ENCODE results near the gene MMP11. TPM values are rescaled to one million over a fixed set of nuclear protein-coding genes. Genes with fewer than 3 reads are reported as not detected.

MMP11 gene
- total and polyA plus RNA-seq, 4 donors: 0.33 to 33.7 (median 0.61) TPM

DNA sequence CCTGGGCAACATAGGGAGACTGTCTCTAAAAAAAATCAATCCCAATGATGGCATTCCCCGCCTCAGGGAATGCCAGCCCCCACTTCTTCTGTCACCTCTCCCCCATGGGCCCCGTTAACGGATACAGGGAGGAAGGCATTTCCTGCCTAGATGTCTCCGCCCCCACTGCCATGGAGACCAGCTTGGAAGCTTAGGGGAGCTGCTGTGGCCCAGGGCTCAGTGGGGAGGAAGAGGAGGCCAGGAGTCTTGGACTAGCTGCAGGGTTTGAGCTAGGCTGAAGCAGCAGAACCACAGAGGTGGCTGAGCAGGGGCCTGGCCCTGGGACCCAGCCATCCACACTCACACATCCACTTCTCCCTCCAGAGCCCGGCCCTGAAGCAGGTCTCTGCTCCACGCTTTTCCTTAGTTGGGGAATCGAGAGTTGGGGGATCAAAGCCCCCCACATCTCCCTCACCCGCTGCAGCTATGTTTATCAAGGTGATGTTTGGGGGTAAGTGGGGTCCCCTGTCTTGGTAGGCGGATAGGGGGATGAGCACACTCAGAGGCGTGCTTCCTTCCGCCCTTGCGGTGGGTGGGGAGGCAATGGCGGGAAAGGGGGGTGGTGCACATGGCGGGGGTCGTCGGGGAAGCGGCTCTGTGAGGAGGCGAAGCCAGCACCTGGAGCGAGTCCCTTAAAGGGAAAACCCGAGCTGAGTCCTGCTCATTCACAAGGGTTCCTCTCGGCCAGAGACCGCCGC lies 9.6 kb upstream of the MMP11 start, which contains the start of gene C22orf15:
Gene C22orf15 (plus strand): TSS at position 149 of the 737 bp plus-strand sequence. CDS start 317 bp downstream, at position 466.
- no peak within 1 kb of the TSS for H3K9ac ChIP-seq (ENCODE audit: low read depth in 1 of 2, low read length in 2 of 2)
- H3K27ac ChIP-seq (ENCODE audit: low read depth in 1 of 2, low read length in 2 of 2): no peak within 1 kb of the TSS
- 64% methylated on average over 23 of the region's 23 CpGs for WGBS
- H3K27me3 ChIP-seq (ENCODE audit: control insufficient read depth in 4 of 4, insufficient read depth in 4 of 4, low read length in 3 of 4): no peaks in the 10 kb centered on the region
- TF ChIP-seq, protein P1, sequence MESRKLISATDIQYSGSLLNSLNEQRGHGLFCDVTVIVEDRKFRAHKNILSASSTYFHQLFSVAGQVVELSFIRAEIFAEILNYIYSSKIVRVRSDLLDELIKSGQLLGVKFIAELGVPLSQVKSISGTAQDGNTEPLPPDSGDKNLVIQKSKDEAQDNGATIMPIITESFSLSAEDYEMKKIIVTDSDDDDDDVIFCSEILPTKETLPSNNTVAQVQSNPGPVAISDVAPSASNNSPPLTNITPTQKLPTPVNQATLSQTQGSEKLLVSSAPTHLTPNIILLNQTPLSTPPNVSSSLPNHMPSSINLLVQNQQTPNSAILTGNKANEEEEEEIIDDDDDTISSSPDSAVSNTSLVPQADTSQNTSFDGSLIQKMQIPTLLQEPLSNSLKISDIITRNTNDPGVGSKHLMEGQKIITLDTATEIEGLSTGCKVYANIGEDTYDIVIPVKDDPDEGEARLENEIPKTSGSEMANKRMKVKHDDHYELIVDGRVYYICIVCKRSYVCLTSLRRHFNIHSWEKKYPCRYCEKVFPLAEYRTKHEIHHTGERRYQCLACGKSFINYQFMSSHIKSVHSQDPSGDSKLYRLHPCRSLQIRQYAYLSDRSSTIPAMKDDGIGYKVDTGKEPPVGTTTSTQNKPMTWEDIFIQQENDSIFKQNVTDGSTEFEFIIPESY (IDR thresholded peaks at IDR 0.05): no peak
- TF ChIP-seq, protein P2, sequence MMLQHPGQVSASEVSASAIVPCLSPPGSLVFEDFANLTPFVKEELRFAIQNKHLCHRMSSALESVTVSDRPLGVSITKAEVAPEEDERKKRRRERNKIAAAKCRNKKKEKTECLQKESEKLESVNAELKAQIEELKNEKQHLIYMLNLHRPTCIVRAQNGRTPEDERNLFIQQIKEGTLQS (IDR thresholded peaks at IDR 0.05): no peak
- TF ChIP-seq HNF4G (IDR thresholded peaks at IDR 0.05): no peak
- no peak for TF ChIP-seq FOXA2 (IDR thresholded peaks at IDR 0.05)
- TF ChIP-seq, protein P3, sequence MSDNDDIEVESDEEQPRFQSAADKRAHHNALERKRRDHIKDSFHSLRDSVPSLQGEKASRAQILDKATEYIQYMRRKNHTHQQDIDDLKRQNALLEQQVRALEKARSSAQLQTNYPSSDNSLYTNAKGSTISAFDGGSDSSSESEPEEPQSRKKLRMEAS (IDR thresholded peaks at IDR 0.05): no peak
- peaks cover 16 to 38% (median 30%) of the 10 kb centered on the region in 4 donors for H3K4me1 ChIP-seq (ENCODE audit: control insufficient read depth in 4 of 4, insufficient read depth in 4 of 4, low read length in 3 of 4)
- DNase-seq (ENCODE audit: low spot score): no peak
- peaks cover 0 to 6% (median 4%) of the 10 kb centered on the region in 4 donors for H3K36me3 ChIP-seq (ENCODE audit: control insufficient read depth in 4 of 4, insufficient read depth in 3 of 4, low read depth in 1 of 4, low read length in 3 of 4)
- H3K9me3 ChIP-seq (ENCODE audit: control insufficient read depth in 4 of 4, low read length in 3 of 4): no peaks in the 10 kb centered on the region
- H3K4me3 ChIP-seq (ENCODE audit: low read depth in 1 of 3, low read length in 3 of 3): peak within 1 kb of the TSS in 1 of 3 donors; percentile 4

DNA sequence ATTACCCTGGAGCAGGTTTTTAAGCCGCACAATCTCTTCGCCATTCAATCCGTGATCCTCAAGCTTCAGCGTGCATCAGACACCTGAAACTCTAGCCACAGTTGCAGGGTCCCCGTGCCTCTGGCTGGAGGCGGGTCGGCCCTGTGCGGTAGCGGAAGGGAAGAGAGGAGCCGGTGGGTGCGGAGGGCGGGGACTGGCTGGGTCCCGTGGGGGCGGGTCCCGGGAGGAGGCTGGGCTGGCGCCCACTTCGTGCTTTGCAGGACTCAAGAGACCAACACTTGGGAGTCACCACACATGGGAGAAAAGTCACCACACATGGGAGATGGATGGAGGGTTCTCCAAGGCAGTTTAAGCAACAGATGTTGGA lies 9.1 kb upstream of the MMP11 start:
- Histone ChIP-seq H3K9ac (ENCODE audit: low read depth in 1 of 2, low read length in 2 of 2) (no peak overlapping the region), H3K4me1 (ENCODE audit: control insufficient read depth in 4 of 4, insufficient read depth in 4 of 4, low read length in 3 of 4) (peaks cover 16 to 44% (median 32%) of the 10 kb centered on the region in 4 donors), H3K9me3 (ENCODE audit: control insufficient read depth in 4 of 4, low read length in 3 of 4) (no peaks in the 10 kb centered on the region), H3K27ac (ENCODE audit: low read depth in 1 of 2, low read length in 2 of 2) (no peak overlapping the region), H3K4me3 (ENCODE audit: low read depth in 1 of 3, low read length in 3 of 3) (peak overlapping the region in 1 of 3 donors; percentile 4), H3K27me3 (ENCODE audit: control insufficient read depth in 4 of 4, insufficient read depth in 4 of 4, low read length in 3 of 4) (no peaks in the 10 kb centered on the region), H3K36me3 (ENCODE audit: control insufficient read depth in 4 of 4, insufficient read depth in 3 of 4, low read depth in 1 of 4, low read length in 3 of 4) (peaks cover 0 to 6% (median 4%) of the 10 kb centered on the region in 4 donors)
- DNase-seq (ENCODE audit: low spot score): no peak
- WGBS: 68% methylated on average over 17 of the region's 17 CpGs
- TF ChIP-seq GABPA (IDR thresholded peaks at IDR 0.05 in 1 of 2, conservative IDR thresholded peaks at IDR 0.05 in 1 of 2) (no peak), RAD21 (IDR thresholded peaks at IDR 0.05) (no peak), FOXA2 (IDR thresholded peaks at IDR 0.05) (no peak), NR2F2 (IDR thresholded peaks at IDR 0.05) (no peak), YY1 (IDR thresholded peaks at IDR 0.05) (no peak), HNF4A (conservative IDR thresholded peaks at IDR 0.05) (no peak), RXRA (IDR thresholded peaks at IDR 0.05) (no peak), TAF1 (conservative IDR thresholded peaks at IDR 0.05) (no peak), JUND (IDR thresholded peaks at IDR 0.05) (no peak)
- TF ChIP-seq, protein P2 (IDR thresholded peaks at IDR 0.05): no peak
- TF ChIP-seq, protein P4, sequence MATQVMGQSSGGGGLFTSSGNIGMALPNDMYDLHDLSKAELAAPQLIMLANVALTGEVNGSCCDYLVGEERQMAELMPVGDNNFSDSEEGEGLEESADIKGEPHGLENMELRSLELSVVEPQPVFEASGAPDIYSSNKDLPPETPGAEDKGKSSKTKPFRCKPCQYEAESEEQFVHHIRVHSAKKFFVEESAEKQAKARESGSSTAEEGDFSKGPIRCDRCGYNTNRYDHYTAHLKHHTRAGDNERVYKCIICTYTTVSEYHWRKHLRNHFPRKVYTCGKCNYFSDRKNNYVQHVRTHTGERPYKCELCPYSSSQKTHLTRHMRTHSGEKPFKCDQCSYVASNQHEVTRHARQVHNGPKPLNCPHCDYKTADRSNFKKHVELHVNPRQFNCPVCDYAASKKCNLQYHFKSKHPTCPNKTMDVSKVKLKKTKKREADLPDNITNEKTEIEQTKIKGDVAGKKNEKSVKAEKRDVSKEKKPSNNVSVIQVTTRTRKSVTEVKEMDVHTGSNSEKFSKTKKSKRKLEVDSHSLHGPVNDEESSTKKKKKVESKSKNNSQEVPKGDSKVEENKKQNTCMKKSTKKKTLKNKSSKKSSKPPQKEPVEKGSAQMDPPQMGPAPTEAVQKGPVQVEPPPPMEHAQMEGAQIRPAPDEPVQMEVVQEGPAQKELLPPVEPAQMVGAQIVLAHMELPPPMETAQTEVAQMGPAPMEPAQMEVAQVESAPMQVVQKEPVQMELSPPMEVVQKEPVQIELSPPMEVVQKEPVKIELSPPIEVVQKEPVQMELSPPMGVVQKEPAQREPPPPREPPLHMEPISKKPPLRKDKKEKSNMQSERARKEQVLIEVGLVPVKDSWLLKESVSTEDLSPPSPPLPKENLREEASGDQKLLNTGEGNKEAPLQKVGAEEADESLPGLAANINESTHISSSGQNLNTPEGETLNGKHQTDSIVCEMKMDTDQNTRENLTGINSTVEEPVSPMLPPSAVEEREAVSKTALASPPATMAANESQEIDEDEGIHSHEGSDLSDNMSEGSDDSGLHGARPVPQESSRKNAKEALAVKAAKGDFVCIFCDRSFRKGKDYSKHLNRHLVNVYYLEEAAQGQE (IDR thresholded peaks at IDR 0.05): no peak
- TF ChIP-seq, protein P5, sequence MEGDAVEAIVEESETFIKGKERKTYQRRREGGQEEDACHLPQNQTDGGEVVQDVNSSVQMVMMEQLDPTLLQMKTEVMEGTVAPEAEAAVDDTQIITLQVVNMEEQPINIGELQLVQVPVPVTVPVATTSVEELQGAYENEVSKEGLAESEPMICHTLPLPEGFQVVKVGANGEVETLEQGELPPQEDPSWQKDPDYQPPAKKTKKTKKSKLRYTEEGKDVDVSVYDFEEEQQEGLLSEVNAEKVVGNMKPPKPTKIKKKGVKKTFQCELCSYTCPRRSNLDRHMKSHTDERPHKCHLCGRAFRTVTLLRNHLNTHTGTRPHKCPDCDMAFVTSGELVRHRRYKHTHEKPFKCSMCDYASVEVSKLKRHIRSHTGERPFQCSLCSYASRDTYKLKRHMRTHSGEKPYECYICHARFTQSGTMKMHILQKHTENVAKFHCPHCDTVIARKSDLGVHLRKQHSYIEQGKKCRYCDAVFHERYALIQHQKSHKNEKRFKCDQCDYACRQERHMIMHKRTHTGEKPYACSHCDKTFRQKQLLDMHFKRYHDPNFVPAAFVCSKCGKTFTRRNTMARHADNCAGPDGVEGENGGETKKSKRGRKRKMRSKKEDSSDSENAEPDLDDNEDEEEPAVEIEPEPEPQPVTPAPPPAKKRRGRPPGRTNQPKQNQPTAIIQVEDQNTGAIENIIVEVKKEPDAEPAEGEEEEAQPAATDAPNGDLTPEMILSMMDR (IDR thresholded peaks at IDR 0.05; ENCODE audit: low read depth, low read length, missing input control): no peak
- TF ChIP-seq, protein P3 (IDR thresholded peaks at IDR 0.05): no peak
- TF ChIP-seq, protein P1 (IDR thresholded peaks at IDR 0.05): no peak

Measured in liver (tissue), 9 donors.